GM19395 (cell line): ENCODE data around the gene CTXN1.
"Not testable (repeated sequence)": the region's sequence is repeated elsewhere in the genome, so short reads cannot be mapped to it uniquely, and the experiment has no call there.

Experiments
- ATAC-seq: cut with Tn5 transposase; IDR thresholded peaks from one replicate; pipeline ENCODE4 v1.9.1; 2021; ENCODE audit warnings: mild to moderate bottlenecking, moderate library complexity; ENCODE audit not compliant: unreplicated experiment

The CTXN1 gene

DNA sequence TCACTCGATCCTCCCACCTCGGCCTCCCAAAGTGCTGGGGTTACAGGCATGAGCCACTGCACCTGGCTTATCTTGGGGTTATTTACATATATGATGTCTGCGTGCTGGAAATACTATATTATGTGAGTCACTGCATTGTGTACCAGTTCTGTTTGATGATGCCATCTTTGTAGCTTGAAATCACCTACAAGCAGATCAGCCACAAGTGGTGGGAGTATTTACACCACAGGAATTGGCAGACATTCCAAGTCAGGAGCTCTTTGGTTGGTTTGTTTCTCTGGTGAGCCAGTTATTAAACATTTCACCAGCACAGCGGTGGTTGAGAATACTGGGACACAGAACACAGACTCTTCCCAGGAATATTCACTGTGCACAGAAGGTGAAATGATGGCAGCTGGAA lies 22.0 kb upstream of the CTXN1 start:
- ATAC-seq = no peak

DNA sequence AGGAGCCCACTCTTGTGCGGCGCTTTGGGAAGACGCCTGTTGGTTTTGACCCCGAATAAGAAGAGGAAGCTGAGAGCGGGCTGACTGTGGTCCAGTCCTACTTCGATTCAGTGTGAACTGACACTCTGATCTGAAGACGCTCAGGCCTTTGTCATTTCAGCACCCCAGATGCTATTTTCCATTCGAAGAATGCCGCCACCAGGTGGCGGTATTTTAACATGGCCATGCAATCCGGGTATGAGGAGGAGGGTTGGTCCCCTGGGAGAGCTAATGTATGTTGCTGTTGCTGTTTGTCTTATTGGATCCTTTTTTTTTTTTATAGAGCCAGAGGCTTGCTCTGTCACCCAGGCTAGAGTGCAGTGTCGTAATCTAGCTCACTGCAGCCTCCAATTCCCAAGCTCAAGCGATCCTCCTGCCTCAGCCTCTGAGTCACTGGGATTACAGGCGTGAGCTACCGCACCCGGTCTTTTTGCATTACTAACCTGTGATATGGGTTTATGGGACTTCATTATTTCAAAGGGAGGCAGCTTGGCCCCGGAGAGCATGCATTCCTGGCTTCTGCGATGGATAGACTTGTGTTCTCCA lies 18.3 kb upstream of the CTXN1 start:
- ATAC-seq = peak; percentile 39

DNA sequence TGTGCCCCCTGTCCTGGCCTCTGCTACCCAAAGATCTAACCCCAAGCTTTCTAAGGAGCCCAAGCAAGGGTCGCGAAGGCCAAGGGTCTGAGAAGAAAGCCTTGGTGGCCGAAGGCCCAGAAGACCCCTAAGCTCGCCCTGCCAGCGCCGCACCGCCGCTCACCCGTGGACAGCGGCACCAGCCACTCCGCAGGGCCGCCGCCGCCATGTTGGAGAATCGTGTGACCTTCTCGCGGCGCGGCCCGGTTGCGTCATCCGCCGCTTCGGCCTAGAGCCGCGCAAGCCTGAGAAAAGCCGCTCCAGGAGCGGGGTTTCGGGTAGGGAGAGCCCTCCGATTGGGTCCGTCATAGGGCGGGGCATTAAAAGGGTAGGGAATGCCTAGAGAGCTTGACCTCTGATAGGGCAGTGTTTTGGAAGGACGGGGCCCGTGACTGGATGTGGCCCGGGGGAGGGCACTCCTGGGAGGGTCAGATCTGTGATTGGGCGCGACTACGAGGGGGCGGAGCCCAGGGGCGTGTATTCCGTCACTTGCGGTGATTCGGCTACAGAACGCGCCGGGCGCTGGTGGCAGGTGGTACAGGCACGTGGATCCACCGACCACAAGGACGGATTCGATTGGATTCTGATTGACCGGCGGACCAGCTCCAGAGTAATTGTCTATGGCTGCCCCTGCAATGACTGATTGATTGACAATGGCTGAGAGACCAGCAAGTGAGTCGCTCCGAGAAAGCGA lies 17.7 kb upstream of the CTXN1 start, which contains the start of gene TIMM44:
Gene TIMM44, minus strand, starts transcription at position 223 of the 733 bp plus-strand sequence. Its CDS starts 15 bp downstream, at position 208.
- peak; percentile 94 for ATAC-seq

DNA sequence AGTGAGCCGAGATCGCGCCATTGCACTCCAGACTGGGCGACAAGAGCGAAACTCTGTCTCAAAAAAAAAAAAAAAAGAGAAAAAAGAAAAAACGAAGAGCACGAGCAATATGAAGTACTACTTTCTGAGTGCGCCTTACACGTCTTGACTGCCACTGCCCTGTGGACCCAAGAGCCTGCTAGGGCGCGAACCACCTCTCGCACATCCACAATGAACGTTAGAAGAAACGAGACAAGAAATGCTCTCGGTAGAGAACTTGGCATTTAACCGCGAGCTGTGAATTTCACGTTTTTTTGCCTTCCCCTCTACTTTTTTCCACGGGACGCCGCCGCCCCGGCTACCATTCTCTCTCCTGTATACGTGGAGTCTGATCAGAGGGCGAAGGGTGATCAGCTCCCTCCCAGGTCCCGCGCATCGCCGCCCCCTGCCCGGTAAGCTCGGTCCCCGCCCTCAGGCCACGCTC lies 17.1 kb upstream of the CTXN1 start:
- ATAC-seq = peak; percentile 17

DNA sequence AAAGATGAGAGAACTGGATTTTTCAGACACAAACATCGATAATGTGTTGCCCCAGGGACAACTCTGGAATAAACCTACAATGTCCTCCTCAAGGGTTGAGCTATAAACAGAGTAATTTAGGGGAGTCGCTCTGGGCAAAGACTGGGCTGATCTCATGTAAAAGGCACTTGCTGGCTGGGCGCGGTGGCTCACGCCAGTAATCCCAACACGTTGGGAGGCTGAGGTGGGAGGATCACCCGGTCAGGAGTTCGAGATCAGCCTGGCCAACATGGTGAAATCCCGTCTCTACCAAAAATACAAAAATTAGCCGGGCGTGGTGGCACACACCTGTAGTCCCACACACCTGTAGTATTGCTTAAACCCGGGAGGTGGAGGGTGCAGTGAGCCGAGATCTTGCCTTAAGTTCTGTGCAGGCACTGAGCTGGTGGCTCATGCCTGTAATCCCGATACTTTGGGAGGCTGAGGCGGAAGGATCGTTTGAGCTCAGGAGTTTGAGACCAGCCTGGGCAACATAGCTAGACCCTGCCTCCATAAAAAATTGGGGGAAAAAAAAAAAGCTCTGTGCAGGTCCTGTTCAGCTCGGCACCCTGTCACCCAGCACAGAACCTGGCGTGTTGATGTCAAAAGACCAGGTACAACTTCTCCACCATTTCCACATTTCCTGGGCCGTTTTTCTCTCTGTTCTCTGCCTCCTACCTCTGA lies 16.1 kb upstream of the CTXN1 start:
- no peak for ATAC-seq

DNA sequence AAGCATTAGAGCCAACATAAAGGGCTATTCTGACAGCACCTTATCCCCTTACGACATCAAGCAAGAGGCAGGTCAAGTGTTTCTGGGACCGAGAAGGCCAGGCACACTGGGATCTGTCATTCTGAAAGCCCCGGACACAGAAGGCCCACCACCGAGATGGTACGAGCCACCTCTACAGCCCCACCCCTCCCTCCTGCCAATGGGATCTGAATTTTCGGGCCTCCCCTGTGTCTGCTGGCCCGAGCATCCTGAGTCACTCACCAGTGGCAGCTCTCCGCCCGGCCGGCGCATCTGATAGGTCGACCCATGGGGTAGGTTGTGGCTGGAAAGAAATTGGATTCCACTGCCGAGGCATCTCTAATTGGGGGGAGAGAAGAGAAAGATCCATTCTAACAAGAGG lies 14.9 kb upstream of the CTXN1 start:
- ATAC-seq = no peak

DNA sequence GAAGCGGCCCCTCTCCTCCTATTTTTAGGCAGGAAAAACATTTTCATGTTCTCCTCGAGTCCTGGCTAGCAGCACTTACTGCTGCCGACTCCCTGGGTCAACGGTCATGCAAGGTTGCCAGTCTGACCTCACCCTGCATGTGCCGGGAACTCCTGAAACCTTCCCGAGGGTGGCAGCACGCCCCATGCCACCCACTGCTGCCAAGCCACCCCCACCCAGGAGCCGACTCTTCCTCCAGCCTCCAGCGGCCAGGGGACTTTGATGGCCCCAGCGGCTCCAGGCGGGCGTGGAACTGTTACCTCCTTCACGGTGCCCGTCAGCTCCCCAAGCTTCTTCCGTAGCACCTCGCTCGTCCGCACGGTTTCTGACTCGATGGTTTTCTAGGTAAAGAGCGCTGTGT lies 8.8 kb upstream of the CTXN1 start:
- no peak for ATAC-seq

DNA sequence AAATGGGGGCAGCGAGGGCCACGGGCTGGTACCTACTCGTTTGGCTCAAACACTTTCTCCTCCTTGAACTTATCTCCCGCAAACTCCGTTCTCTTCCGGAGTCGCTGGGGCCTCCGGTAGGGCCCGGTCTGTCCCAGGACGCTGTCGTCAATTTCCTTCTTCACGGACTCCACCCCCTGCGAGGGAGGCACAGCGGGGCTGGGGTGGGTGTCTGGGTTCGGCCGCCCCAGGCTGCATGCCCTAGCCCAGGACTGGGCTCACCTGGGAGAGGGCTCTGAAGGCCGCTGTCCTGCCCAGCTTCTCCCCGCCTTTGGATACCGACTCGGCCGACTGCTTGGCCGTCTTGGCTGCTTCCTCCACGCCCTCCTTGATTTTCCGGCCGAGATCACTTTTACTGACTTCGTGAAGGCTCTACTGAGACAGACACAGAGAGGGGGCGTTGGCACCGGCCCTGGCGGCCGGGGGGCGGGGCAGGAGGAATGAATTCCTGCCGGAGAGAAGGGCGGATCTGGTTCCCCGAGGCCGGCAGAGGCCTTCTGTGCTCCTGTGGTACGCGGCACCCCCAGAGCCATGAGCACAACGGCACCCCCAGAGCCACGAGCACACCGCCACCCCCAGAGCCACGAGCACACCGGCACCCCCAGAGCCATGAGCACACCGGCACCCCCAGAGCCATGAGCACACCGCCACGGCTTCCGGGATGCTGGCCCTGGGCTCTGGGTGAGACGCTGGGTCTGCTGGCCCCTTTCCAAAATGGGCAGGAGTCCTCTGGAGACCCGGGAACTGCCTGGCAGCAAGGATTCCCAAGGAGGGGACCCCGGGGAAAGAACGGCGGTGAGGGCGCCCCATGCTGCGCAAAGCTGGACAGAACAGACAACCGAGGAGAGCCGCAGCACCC lies 8.1 kb upstream of the CTXN1 start:
- no peak for ATAC-seq

DNA sequence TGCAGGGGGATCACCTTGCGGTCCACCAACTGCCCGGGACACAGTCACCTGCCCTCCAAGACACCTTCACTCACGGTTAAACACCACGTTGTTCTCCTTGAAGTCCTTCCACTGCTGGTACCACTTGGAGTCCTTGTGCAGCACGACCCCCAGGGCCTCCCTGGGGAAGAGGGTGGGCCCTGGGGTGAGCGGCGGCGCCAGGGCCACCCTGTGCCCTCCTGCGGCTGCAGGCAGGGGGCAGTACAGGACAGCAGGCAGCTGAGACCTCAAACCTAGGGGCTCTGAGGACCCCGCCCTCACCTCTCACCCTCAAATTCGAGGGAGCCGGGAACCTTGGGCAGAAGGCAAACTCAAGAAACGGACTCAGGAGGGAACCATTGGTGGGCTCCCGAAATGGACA lies 7.5 kb upstream of the CTXN1 start:
- ATAC-seq = no peak

DNA sequence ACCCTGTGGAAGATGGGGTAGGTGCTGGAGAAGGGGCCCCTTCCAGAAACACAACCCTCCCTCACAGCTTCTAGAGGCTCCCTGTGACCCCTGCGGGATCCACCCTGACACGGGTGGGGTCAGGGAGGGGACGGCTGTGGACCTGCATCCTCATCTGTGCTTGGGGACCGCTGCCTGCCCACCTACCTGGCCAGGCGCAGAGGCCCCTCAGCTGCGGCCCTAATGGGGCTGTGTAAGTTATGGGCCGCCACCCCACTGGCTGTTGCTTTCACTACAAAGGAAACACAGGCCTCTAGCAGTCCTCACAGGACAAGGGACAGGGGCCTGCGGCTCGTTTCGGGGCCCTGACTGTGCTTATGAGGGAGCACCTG lies 7.0 kb upstream of the CTXN1 start:
- no peak for ATAC-seq

DNA sequence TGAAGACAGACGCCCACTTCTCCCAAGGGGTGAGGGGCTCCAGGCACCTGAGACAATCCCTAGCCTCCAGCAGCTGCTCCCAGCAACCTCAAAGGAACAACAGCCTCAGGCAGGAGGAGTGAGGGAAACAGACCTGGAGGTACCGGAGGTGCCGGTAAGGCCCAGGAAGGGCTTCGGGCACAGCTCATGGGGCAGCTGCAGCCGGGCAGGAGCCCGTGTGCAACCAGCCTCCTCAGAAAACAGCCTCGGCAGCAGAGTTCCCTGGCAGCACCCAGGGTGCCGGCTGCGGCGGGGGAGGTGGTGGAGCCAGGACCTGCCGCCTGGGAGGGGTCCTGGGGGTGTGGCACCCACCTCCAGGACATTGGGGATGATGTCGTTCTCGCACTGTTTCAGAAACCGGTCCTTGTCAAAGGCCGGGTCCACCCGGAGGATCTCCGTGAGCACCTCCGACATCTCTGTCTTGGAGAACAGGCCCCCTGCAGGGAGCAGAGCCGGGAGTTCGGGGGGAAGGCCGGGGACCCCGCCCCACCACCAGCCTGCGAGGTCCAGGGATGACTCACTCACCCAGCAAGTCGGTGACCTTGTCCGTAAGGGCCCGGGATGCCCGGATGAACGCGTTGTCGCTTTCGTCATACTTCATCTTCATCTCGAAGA lies 6.5 kb upstream of the CTXN1 start:
- ATAC-seq = no peak

DNA sequence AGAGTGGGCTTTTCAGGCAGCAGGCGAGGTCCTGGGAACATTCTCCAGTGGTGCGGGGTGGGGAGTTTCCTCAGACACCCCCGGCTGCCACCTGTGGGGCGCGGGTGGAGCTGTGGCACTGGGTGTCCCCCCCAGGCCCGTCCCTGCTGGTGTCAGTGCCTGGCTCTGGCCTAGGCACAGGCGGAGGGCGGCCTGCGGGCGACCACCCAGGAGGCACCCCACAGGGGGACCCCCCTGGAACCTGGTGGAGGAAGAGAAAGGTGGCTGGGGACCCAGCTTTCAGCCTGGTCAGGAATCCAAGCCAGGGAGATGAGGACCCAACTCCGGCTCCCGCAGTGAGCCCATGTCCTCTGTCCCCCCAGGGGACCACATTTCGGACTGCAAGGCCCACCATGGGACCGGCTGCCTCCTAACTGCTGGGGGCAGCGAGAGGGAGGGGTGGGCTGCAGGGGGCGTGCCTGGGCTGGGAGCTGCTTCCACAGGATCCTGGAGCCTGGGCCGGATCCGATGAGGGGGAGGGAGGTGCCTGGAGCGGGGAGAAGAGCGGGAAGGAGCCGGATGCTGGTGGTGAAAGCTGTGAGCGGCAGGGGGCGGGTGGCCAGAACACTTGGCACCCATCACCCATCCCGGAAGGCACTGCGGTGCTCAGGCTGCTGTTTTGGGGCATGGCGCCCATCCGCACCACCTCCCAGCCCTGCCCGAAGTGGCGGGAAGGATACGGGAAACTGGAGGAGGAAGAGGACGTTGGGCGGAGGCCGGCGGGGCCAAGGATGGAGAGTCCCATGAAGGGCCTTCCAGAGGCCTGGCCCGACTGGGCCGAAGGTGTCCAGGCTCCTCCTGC lies 5.5 kb upstream of the CTXN1 start:
- no peak for ATAC-seq

DNA sequence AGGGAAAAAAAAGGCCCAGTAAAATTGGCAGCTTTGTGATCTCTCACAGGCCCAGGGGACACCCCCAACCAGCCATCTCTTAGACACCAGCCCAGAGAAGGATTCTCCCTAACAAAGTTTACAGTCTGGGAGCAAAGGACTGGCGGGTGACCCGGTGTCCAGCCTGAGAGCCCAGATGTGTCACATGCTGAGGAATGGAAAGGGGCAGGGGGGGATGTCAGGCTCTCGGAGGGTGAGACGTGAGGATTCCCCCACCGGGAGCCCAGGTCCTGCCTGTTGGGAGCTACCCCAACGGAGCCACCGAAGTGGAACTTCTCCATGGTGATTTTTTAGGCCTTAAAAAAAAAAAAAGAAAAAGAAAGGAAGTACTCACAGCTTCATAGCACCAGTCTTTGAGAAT lies 4.8 kb upstream of the CTXN1 start:
- ATAC-seq = no peak

DNA sequence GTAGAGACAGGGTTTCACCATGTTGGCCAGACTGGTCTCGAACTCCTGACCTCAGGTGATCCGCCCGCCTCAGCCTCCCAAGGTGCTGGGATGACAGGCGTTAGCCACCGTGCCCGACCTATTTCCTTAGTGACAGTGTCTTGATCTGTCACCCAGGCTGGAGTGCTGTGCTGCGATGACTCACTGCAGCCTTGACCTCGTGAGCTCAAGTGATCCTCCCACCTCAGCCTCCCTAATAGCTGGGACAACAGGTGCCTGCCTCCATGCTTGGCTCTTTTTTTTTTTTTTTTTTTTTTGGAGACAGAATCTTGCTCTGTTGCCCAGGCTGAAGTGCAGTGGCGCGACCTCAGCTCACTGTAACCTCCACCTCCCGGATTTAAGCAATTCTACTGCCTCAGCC lies 4.1 kb upstream of the CTXN1 start:
- ATAC-seq = not testable (repeated sequence)

DNA sequence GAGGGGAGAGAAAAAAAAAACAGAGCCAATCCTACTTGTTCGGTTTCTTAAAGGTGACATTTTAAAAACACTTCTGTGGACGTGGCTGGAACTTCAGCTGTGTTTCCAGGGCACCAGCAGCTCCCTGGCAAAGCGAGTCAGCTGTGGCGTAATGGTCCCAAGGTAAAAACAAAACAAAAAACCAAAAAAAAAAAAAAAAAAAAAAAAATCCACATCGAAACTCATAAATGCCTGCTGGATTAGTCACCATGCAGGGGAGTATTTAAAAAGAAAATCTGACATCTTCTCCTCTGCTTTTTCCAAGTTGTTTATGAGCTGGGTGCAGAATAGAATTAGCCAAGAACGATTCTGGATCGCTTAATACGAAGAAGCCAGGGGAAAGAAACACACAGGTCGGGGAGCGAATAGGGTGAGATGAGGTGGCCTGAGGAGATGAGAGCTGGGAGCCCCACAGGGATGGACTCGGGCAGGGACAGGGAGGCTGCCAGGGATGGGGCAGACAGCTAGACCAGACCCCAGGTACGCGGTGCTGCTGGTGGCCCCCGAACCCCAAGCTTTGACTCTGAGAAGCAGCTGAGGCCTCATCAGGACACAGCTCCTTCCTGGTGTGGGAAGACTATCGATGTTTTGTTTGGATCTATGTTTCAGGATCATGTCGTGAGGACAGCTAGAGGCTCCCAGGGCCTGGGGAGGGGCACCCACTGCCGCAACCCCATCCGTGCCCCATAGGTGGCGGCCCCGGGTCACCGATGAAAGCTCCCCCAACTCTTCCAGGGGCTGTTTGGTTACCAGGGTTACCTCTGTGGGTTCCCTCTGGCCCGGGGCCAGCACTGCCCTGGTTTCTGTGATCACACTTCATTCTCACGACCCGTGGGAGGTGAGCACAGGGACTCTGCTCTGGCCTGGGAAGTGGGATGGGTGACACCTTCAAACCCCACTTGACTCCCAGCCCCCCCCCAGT lies 3.1 kb upstream of the CTXN1 start:
- ATAC-seq = no peak

DNA sequence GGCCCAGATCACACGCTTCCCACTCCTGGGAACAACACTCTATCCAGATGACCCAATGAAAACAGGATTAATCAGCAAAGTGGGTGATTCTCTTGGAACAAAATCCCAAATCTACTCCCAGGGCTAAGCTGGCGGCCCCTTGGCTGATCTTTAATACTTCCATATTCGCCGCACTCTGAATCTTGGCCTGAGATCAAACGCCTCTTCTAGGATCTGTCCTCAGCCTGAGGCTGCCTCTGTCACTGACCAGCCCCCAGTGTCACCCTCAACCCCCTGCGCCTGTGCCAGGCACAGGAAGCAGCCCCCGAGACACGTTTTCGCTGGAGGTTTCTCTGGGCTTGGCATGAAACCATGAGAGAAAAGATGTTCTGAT lies 2.4 kb upstream of the CTXN1 start:
- no peak for ATAC-seq

DNA sequence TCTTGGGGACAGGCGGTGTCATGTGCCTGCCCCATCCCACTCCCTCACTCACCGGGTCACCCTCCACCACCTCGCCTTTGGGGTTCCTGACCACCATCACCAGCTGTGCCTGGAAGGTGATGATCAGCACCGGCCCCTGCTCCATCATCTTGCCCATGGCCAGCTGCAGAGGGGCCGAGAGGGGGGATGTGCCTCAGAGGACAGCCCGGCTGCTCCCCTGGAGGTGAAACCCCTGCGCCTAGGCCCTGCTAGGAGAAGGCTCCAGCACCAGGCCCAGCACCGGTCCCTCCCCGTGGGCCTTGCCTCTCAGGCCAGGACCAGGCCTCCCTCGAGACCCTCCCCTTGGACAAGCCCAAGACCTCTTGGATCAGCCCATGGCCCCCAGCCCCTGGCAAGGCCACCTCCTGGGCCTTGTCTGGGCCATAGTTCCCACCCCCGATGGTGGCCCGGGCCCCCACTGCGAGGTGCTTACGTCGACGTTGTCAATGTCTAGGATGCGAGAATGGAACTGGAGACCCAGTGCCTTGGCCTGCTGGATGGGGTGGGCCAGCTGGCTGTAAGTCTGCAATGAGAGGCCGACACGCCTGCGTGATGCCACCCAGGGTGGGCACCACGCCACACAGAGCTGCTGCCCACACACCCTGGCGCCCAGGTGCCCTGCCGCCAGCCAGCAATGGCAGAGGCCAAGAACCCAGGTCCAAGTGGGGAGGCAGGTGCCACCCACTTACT lies 1.8 kb upstream of the CTXN1 start:
- no peak for ATAC-seq
